Measurements from ENCODE around the gene PDE9A.

The PDE9A gene

GRCh38 chr21:42644223-42645208 is 8.9 kb upstream of the PDE9A start:
- peak; percentile 11 for DNase-seq (ENCODE audit: low spot score)

DNA sequence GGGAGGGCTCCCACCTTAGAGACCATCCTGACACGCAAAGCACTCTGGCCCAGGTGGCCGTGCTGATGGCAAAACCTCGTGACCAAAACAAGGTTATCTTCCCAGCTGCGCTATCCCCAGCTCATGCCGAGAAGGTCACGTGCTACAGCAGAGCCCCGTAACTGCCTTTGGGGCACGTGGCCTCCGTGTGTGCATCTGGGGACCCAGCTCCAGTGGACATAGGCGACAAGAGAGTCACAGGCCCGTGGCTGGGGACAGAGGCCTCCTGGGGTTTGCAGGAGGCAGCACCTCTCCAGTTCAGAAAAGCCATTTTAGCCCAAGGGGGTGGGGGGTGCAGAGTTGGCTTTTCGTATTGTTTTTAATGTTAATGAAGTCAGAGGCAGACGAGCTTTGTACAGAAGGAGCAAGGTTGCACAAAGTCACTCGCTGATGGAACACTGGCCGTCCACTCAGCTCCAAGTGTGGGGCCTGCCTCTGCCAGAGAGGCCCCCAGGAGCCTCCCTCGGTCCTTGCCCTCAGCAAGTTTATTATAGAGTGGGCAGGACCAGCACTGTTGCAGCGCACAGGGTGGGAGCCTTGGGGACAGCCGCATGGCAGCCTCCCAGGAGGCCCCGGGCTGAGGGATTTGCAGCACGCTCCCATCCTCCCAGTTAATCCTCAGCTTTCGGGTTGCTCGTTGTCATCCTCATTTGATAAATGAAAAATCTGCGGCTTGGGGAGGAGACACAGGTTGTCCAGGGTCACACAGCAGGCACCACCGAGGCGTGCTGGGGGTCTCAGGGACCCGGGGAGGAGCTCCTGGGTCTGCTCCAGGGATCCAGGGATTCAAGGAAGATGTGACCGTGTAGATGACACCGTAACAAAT is 8.0 kb upstream of the PDE9A start:
- no peak for DNase-seq (ENCODE audit: low spot score)

DNA sequence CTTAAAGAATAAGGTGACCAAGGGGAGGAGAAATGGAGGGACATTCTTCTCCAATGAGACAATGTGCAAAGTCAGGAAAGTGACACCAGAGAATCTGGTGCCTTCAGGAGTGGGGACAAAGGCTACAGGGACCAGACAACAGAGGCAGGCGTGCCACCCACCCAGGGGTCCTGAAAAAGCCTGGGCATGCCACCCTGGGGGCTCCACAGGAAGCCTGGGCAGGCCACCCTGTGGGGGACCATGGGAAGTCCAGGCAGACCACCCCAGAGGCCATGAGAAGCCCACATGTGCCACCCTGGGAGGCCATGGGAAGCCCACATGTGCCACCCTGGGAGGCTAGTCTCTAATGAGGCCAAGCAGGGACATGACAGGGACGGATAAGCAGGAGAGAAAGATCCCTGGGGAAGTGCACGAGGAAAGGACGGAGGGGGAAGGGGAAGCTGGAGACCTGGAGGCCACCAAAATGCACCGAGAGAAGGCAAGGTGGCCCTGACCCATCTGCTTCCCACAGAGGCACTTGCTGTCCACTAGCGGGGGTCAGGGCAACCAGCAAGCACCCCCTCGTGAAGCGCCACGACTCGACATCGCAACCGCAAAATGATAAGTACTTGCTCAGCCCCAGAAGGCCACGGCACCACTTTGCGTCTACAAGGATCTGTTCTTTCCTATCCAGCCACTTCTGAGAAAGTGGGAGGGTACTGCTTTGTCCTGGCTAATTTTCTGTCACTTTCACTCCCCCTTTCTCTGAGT is 7.2 kb upstream of the PDE9A start:
- DNase-seq (ENCODE audit: low spot score): no peak

DNA sequence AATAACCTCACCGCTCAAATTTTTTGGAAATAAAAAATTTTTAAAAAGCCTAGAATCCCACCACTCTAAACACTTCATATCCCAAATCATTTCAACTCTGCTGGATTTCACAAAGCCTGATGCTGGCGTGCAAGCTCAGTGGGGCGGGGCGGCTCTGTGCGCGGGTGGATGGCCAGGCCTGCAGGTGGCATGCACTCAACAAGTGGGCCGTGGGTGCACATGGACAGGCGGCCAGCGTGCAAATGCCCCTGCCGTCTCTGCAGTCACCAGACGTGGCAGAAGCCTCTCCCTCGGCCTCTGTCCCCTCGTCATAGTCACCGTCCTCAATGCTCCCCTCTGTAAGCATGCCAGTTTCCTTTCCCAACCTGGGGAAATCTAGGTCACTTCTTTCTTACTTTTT is 6.6 kb upstream of the PDE9A start:
- DNase-seq (ENCODE audit: low spot score): no peak

DNA sequence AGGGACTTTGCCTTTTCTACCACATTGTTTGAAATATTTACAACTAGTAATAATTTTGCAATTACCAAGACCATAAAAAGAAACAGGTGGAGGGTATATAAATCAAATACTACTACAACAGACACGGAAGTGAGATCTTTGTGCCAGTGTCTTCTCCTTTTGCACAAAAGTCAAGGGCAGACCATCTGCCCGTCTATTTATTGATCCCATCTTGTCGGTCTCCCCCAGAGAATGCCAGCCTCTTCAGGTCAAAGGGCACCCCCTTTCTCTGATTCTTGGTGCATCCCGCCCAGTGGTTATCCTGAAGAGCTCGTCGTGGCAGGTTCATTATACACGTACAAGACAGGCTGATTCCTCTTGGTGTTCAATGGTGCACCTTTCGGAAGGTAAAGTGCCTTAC is 4.8 kb upstream of the PDE9A start:
- no peak for DNase-seq (ENCODE audit: low spot score)

- DNase-seq (ENCODE audit: low spot score): no peak
These were observed 4.0 kb upstream of the PDE9A start for GRCh38 chr21:42649122-42650032.

DNA sequence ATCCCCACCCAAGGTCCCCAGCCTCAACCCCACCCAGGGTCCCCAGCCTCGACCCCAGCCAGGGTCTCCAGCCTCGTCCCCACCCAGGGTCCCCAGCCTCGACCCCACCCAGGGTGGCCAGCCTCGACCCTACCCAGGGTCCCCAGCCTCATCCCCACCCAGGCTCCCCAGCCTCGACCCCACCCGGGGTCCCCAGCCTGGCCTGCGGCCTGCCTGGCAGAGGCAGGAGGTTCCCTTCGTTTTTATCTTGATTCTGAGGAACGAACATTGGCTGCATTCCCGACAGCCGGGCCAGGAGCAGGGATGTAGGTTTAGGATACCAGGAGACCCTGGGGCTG is 3.4 kb upstream of the PDE9A start:
- DNase-seq (ENCODE audit: low spot score): no peak

DNA sequence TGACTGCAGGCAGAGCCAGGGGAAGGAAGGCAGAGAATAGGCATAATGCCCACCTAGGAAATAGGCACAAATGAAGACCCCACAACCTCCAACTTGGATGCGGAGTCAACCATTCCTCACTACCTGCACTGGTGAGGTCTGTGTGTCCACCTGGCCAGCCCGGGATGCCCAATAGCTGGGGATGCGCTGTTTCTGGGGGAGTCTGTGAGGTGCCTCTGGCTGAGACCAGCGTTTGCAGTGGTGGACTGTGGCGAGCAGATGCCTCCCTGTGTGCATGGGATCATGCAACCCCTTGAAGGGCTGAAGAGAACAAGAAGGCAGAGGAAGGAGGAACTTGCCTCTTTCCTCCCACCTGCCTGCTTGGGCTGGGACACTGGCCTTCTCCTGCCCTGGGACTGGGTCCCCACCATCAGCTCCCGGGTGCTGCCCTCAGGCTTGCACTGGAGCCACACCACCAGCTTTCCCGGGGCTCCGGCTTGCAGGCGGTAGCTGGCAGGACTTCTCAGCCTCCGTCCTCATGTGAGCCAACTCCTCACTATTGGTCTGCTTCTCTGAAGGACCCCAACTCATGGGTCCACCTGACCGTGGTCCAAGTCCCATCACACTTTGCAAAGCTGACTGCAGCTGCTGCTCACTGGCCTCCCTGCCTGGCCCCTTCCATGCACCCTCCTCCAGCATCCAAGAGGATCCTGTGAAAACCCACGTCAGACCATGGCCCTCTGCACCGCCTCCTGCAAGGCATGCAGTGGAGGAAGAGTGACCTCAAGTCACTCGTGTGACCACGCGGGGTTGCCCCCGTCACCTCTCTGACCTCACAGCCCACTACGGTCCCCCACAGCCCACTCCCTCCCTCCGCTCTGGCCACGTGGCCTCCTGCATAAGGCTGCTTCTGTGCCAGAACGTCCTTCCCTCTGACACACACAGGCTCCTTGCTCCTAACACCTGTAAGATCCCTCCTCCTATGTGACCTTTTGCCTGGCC is 2.7 kb upstream of the PDE9A start:
- DNase-seq (ENCODE audit: low spot score): no peak

GRCh38 chr21:42651515-42652401 is 1.7 kb upstream of the PDE9A start:
- DNase-seq (ENCODE audit: low spot score): no peak

DNA sequence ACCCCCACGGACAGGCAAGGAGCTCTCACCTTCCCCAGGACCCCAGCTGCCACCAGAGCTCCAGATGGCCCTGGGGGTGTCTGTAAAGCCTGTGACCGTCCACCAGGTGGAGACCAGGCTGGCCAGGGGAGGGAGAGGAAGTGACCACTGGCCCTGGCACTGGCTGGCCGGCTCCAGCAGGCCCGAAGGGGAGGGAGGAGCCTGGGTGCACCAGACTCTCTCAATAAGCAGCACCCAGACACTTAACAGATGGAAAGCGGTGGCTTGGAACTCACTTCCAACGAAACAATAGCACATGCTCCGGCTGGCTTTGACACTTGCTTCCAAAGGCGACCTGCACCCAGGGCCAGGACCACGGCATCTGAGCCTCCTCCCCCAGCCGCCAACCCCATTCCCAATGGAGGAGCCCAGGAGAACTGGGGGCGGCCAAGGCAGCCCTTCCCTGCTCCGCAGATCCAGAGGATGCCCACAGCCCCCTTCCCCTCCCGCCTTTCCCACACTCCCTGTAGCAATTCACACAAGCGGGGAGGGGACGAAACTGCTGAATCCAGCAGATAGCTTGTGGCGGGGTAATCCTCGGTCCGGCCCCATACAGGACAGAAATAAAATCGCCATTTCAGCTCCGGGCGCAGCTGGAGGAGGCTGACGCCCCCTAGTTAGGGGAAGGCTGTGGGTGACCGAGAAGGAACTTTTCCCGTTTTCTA is 742 bp upstream of the PDE9A start:
- DNase-seq (ENCODE audit: low spot score): peak; percentile 50

GRCh38 chr21:42654179-42654912 is 925 bp downstream of the PDE9A start:
- no peak for DNase-seq (ENCODE audit: low spot score)

DNA sequence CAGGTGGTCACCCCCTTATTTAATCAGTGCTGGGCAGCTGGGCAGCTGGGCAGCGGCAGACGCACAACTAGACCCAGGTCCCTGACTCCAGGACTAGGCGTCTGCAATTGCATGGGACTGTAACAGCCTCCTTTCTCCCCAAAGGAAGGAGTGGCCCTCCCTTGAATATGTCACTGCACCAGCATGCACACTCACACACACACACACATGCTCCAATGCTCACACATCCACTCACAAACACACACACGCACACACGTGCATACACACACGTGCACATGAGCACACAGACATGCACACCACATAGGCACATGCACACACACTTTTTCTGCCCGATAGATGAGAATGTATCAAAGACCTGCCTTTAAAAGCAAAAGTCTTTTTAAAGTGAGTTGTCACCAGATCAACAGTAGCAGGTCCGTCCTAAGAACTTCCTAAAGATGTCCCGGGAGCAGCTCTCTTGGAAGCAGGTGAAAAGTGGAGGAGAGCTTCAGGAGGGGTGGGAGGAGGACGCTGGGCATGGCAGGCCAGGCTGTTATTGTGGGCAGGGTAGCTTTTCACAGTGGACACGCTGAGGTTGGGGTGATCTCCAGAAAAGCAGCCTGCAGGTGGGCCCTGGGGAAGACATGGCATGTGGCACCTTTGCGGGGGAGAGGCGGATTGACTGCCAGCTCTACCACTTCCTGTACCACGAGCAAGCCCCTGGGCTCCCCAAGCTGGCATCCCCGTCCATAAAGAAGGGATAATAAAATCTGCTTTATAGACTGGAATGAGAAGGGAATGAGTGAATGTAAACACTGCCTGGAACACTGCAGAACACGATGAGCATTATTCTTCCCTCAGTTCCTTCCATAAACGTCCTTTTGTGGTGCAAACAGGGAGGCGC is 1.7 kb downstream of the PDE9A start:
- no peak for DNase-seq (ENCODE audit: low spot score)

DNA sequence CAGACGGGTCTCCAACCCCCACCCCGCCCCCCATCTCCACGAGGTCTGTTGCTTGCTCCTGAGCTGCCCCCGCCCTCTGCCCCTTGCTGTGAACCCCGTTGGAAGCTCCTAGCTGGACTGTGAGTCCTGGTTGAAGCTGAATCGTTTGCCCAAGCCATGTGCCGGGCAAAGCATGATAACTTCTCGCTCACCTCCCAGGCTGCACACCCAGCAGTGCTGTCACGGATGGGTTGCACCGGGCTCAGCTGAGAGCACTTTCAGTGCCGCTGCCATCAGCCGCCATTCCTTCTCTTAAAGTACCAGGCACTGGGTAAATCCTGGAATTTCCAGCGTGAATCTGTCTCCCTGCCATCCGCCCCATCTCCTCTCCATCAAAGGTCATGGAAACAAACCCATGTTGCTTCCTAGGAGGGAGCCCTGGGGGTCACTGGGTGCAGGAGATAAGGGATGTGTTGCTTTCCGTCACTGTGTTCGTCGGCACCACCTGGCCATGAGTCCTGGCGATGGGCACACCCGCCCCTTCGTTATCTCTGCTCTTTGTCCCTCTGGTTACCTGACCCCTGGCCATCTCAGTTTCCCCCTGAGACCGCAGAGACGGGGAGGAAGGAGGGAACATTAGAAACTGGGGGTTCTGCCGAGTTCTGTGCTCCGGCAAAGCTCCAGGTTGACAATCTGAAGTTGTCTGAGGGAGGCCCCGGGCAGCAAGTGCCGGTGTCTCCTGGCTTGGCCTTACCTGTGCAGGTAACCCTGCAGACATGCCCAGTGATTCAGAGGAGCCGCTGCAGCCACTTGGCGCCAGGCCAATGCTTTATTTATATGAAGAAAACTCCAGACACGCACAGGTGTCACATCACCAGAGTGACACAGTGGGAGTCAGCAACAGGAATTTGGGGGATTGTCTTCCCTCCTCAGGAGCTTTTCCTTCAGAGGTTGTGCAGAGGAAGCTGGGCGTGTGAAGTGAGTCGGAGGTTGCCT is 2.7 kb downstream of the PDE9A start:
- DNase-seq (ENCODE audit: low spot score): no peak

DNA sequence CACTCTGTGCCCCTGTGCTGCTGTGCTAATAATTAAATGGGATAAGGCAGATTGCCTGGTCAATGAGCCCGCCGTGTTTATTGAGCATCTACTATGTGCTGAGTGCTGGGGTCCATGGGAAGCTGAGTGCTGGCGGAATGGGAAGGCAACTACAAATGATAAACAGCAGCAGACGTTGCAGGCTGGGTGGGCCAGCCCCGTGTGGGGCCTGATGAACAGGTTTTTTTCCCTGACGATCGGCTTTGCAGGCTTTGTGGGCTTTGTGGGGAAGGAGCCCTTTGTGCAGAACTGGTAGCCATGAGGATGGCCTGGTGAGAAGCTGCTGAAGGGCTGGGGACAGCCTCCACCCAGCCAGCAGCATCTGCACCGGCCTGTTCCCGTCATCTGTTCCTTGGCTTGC is 3.5 kb downstream of the PDE9A start:
- DNase-seq (ENCODE audit: low spot score): no peak

GRCh38 chr21:42657676-42658319 is 4.4 kb downstream of the PDE9A start:
- DNase-seq (ENCODE audit: low spot score): no peak

Measured in RKO (cell line).